ENCODE measurements around the gene GLIS1. TPM values are rescaled to one million over a fixed set of nuclear protein-coding genes. Genes with fewer than 3 reads are reported as not detected.

The GLIS1 gene
- total RNA-seq, 1 experiment from 2014 or later, result 0.28 TPM

DNA sequence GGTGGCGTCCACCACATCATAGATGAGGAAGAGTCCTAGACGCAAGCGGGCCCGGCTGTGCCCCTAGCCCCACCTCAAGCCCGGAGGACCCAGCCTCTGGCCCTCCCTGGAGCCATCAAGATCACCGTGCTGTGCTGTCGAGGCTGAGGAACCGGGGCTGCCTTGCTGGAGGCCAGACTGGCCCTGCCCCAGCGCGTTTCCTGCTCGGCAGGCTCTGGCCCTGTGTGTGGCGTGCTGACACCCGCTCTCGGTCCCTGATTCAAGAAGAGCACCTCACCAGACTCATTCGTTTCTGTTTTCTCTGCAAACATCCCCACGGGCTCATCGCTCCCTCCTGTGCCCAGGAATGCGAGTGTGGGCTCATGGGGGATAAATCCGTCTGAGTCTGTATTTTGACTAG lies 51.1 kb downstream of the GLIS1 start:
- no peak for DNase-seq
- no peak overlapping the region for H3K18ac ChIP-seq (ENCODE audit: insufficient read length, low read depth, low read length)
- no peak overlapping the region for H3K4me3 Mint-ChIP-seq

More for the DNA sequence above, 51.1 kb downstream of the GLIS1 start:
- Mint-ChIP-seq H3K36me3 (ENCODE audit: insufficient read depth in 1 of 3, low read depth in 3 of 3) (no peaks in the 10 kb centered on the region), H3K27ac (no peak overlapping the region), H3K4me1 (peaks cover 18 to 34% of the 10 kb centered on the region in 2 experiments), H3K9me3 (no peaks in the 10 kb centered on the region), H3K27me3 (ENCODE audit: low read depth) (peaks cover 32% of the 10 kb centered on the region)
- peaks cover 4% of the 10 kb centered on the region; the same call in 1 of the 2 replicates for H3K4me1 ChIP-seq (ENCODE audit: insufficient read depth, low read length)
- TF ChIP-seq, protein P1, sequence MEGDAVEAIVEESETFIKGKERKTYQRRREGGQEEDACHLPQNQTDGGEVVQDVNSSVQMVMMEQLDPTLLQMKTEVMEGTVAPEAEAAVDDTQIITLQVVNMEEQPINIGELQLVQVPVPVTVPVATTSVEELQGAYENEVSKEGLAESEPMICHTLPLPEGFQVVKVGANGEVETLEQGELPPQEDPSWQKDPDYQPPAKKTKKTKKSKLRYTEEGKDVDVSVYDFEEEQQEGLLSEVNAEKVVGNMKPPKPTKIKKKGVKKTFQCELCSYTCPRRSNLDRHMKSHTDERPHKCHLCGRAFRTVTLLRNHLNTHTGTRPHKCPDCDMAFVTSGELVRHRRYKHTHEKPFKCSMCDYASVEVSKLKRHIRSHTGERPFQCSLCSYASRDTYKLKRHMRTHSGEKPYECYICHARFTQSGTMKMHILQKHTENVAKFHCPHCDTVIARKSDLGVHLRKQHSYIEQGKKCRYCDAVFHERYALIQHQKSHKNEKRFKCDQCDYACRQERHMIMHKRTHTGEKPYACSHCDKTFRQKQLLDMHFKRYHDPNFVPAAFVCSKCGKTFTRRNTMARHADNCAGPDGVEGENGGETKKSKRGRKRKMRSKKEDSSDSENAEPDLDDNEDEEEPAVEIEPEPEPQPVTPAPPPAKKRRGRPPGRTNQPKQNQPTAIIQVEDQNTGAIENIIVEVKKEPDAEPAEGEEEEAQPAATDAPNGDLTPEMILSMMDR (conservative IDR thresholded peaks at IDR 0.05), result no peak
- H3K9ac ChIP-seq (ENCODE audit: extremely low read depth, insufficient read length, low read length), result no peak overlapping the region
- H3K56ac ChIP-seq (ENCODE audit: insufficient read length, low read depth, low read length), result no peak overlapping the region
- H2BK5ac ChIP-seq (ENCODE audit: insufficient read length, low read length), result no peak overlapping the region
- H2BK15ac ChIP-seq (ENCODE audit: low read depth, low read length), result no peak overlapping the region
- no peak overlapping the region for H4K8ac ChIP-seq (replicated peaks; ENCODE audit: insufficient read length, low read depth, low read length)
- no peaks in the 10 kb centered on the region; the same call in 1 of the 2 replicates for H3K27me3 ChIP-seq (ENCODE audit: insufficient read depth, low read length)
- H3K14ac ChIP-seq (ENCODE audit: insufficient read depth, low read length), result no peak overlapping the region
- no peak overlapping the region for H3K23ac ChIP-seq (ENCODE audit: insufficient read length, low read depth, low read length)
- H4K5ac ChIP-seq (ENCODE audit: insufficient read length, low read depth, low read length), result no peak overlapping the region
- H3K27ac ChIP-seq (ENCODE audit: insufficient read length, low read depth, low read length), result no peak overlapping the region
- no peak overlapping the region for H2BK20ac ChIP-seq (ENCODE audit: low read depth, low read length, poor library complexity, severe bottlenecking)
- H2AFZ ChIP-seq (ENCODE audit: low read length), result no peak overlapping the region
- H3K9me3 ChIP-seq (ENCODE audit: control insufficient read depth, low read depth, low read length), result no peaks in the 10 kb centered on the region
- no peaks in the 10 kb centered on the region for H3K79me1 ChIP-seq (ENCODE audit: insufficient read depth, low read depth, low read length, poor library complexity, severe bottlenecking)
- no peak overlapping the region for H3K4ac ChIP-seq (ENCODE audit: low read depth, low read length)
- no peaks in the 10 kb centered on the region for H4K20me1 ChIP-seq (ENCODE audit: control insufficient read depth, insufficient read depth, insufficient read length)
- WGBS (ENCODE audit: extremely low coverage, insufficient read length, low lambda C conversion rate), result no CpG with 5 or more reads among the region's 19 CpGs
- no peak overlapping the region for H4K91ac ChIP-seq (ENCODE audit: insufficient read length, low read depth, low read length)
- no peak overlapping the region for H2AK5ac ChIP-seq (ENCODE audit: insufficient read length, low read length)
- no peak overlapping the region for H3K4me2 ChIP-seq (ENCODE audit: insufficient read depth, insufficient read length, low read length)
- H3K79me2 ChIP-seq (ENCODE audit: insufficient read depth, low read length), result no peaks in the 10 kb centered on the region
- H2BK12ac ChIP-seq (ENCODE audit: insufficient read length, low read depth, low read length), result no peak overlapping the region
- no peaks in the 10 kb centered on the region for H3K23me2 ChIP-seq (ENCODE audit: insufficient read length, low read depth, low read length, poor library complexity, severe bottlenecking)
- no peak overlapping the region for H3T11ph ChIP-seq (ENCODE audit: low read length)
- H2BK120ac ChIP-seq (ENCODE audit: low read depth, low read length, poor library complexity, severe bottlenecking), result no peak overlapping the region
